OCI-LY1 (cell line): Measurements from ENCODE around the gene KCNH2.

Source experiments
- EZH2 ChIP-seq: fragments of 200-600 bp; sonication (generic), shearing (Covaris generic); IDR thresholded peaks from 2 replicates; pipeline ENCODE4 v1.8.0; 2017; ENCODE audit warnings: borderline replicate concordance, mixed run types, mild to moderate bottlenecking, antibody characterized with exemption, low read length, moderate library complexity, mixed read lengths
- TF ChIP-seq, protein P1 (sequence below): fragments of 200-600 bp; sonication (generic), shearing (Covaris generic); IDR thresholded peaks from 2 replicates; pipeline ENCODE4 v1.5.1; 2017; ENCODE audit warnings: mild to moderate bottlenecking, antibody characterized with exemption, low read length, moderate library complexity, mixed read lengths

DNA sequence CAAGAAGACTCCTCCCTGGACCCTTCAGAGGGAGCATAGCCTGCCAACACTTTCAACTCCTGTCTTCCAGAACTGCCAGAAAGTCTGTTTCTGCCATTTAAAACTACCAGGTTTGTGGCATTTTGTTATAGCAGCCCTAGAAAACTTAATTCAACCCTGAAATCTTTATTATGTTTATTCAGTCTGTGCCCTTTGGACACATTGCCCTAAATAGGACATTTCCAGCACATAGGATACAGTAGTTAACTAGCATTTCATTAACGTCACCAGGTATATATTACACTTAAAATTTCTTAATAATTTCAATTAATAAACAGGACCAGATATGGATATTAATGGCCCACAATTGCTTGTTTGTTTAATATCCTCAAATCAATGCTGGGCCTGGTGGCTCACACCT, 54.3 kb downstream of the KCNH2 start:
- TF ChIP-seq, protein P1, sequence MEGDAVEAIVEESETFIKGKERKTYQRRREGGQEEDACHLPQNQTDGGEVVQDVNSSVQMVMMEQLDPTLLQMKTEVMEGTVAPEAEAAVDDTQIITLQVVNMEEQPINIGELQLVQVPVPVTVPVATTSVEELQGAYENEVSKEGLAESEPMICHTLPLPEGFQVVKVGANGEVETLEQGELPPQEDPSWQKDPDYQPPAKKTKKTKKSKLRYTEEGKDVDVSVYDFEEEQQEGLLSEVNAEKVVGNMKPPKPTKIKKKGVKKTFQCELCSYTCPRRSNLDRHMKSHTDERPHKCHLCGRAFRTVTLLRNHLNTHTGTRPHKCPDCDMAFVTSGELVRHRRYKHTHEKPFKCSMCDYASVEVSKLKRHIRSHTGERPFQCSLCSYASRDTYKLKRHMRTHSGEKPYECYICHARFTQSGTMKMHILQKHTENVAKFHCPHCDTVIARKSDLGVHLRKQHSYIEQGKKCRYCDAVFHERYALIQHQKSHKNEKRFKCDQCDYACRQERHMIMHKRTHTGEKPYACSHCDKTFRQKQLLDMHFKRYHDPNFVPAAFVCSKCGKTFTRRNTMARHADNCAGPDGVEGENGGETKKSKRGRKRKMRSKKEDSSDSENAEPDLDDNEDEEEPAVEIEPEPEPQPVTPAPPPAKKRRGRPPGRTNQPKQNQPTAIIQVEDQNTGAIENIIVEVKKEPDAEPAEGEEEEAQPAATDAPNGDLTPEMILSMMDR, result no peak
- TF ChIP-seq EZH2, result no peak
